HG02759 (cell line): ENCODE results near the gene CDC6.

Experiments
- ATAC-seq: cut with Tn5 transposase; IDR thresholded peaks from one replicate; pipeline ENCODE4 v1.9.1; 2021; ENCODE audit warnings: mild to moderate bottlenecking, moderate library complexity; ENCODE audit not compliant: unreplicated experiment

Gene CDC6

GRCh38 chr17:40322358-40323315, 35.0 kb downstream of the CDC6 start:
- ATAC-seq = peak; percentile 35

GRCh38 chr17:40323391-40324381, 36.0 kb downstream of the CDC6 start:
- ATAC-seq = no peak

GRCh38 chr17:40325156-40326013, 37.7 kb downstream of the CDC6 start:
- ATAC-seq = no peak

GRCh38 chr17:40326014-40326831, 38.5 kb downstream of the CDC6 start:
- ATAC-seq = no peak

- ATAC-seq = no peak
Observed at GRCh38 chr17:40326832-40327199, 39.1 kb downstream of the CDC6 start.

- no peak for ATAC-seq
Observed at GRCh38 chr17:40327244-40327729, 39.6 kb downstream of the CDC6 start.

GRCh38 chr17:40327735-40328385, 40.2 kb downstream of the CDC6 start:
- ATAC-seq = no peak

GRCh38 chr17:40328386-40328766, 40.7 kb downstream of the CDC6 start:
- no peak for ATAC-seq

GRCh38 chr17:40329839-40330794, 42.4 kb downstream of the CDC6 start:
- no peak for ATAC-seq

- no peak for ATAC-seq
Observed at GRCh38 chr17:40330850-40331470, 43.3 kb downstream of the CDC6 start.

- no peak for ATAC-seq
Observed at GRCh38 chr17:40331743-40332641, 44.3 kb downstream of the CDC6 start.

GRCh38 chr17:40333781-40334448, 46.2 kb downstream of the CDC6 start:
- no peak for ATAC-seq

- ATAC-seq = no peak
Observed at GRCh38 chr17:40335620-40336019, 47.9 kb downstream of the CDC6 start.

GRCh38 chr17:40337351-40337750, 49.7 kb downstream of the CDC6 start:
- no peak for ATAC-seq

GRCh38 chr17:40338058-40338457, 50.4 kb downstream of the CDC6 start:
- ATAC-seq = no peak
